MCF 10A (cell line): ENCODE results near the gene MUS81. TPM values are rescaled to one million over a fixed set of nuclear protein-coding genes. Genes with fewer than 3 reads are reported as not detected.

Experiments
- BruUV-seq: library from RNA; stranded (reverse); fragments of 400-500 nt; replicated peaks from 2 replicates; lab custom pipeline; 2021; lab: Mats Ljungman, UMichigan
- CTCF ChIA-PET: fragments of 300-600 bp; sonication (Branson Sonifier 250); formaldehyde crosslinking; extraction: SDS; loops from one replicate; lab custom pipeline; 2021; ENCODE audit warnings: antibody characterized with exemption, inconsistent platforms; lab: Yijun Ruan, JAX
- POLR2A ChIA-PET: fragments of 300-600, 350-650 bp; sonication (Branson Sonifier 250); formaldehyde crosslinking; extraction: SDS; loops from one replicate; lab custom pipeline; 2020; ENCODE audit warnings: antibody characterized with exemption, inconsistent platforms; lab: Yijun Ruan, JAX
- DNase-seq: peaks from one replicate; pipeline ENCODE4 v3.0.0-alpha.2; 2018; ENCODE audit not compliant: unreplicated experiment
- H3K27ac Mint-ChIP-seq: one replicate; pipeline ENCODE4 v1.8.0; 2022; ENCODE audit warnings: mild to moderate bottlenecking, low read depth, mixed read lengths; ENCODE audit not compliant: unreplicated experiment
- H3K27me3 Mint-ChIP-seq: one replicate; pipeline ENCODE4 v1.8.0; 2022; ENCODE audit warnings: mixed read lengths; ENCODE audit not compliant: insufficient read depth, unreplicated experiment
- H3K36me3 Mint-ChIP-seq: one replicate; pipeline ENCODE4 v1.8.0; 2022; ENCODE audit warnings: mild to moderate bottlenecking, moderate library complexity, mixed read lengths; ENCODE audit not compliant: insufficient read depth, unreplicated experiment
- H3K4me1 Mint-ChIP-seq: one replicate; pipeline ENCODE4 v1.8.0; 2022; ENCODE audit warnings: mixed read lengths; ENCODE audit not compliant: insufficient read depth, unreplicated experiment
- H3K4me3 Mint-ChIP-seq: one replicate; pipeline ENCODE4 v1.8.0; 2022; ENCODE audit warnings: mild to moderate bottlenecking, moderate library complexity, mixed read lengths; ENCODE audit not compliant: unreplicated experiment
- H3K9me3 Mint-ChIP-seq: one replicate; pipeline ENCODE4 v1.8.0; 2022; ENCODE audit warnings: mixed read lengths; ENCODE audit not compliant: unreplicated experiment
- CTCF ChIP-seq: fragments of 200-600 bp; IDR thresholded peaks from one replicate; pipeline ENCODE4 v1.8.0; 2022; ENCODE audit warnings: antibody characterized with exemption, mild to moderate bottlenecking; ENCODE audit not compliant: unreplicated experiment
- intact Hi-C: fragments of 100-400 bp; cut with micrococcal nuclease; formaldehyde crosslinking; loops from 2 replicates; pipeline ENCODE4 v1.14.1; 2022
- total RNA-seq: library from RNA; stranded (reverse); gene quantifications from 2 replicates; pipeline ENCODE4 v1.2.3, GENCODE V29; 2022

Gene MUS81
- total RNA-seq, 1 experiment from 2014 or later = 77.6 TPM

- no peak overlapping the region for H3K27ac Mint-ChIP-seq
- CTCF ChIA-PET = interaction anchor here (0.7 to 4.5 kb wide), 5 partner anchors 9 to 506 kb away, joined by 3 to 41 read pairs (median 3); partner anchors contain the start of gene MUS81
- no peak for DNase-seq
- H3K4me3 Mint-ChIP-seq = no peak overlapping the region
- no peaks in the 10 kb centered on the region for H3K27me3 Mint-ChIP-seq
- BruUV-seq = no TSS peak
- intact Hi-C loops = no loop called here
- POLR2A ChIA-PET = interaction anchor here (1.0 to 4.6 kb wide), 5 partner anchors 9 to 285 kb away, joined by 3 to 57 read pairs (median 4); partner anchors contain the start of genes CCDC85B, CFL1, FIBP and MUS81
- H3K9me3 Mint-ChIP-seq = no peaks in the 10 kb centered on the region
- peaks cover 7% of the 10 kb centered on the region for H3K4me1 Mint-ChIP-seq
- H3K36me3 Mint-ChIP-seq = peaks cover 22% of the 10 kb centered on the region
- TF ChIP-seq CTCF = no peak
Measured at GRCh38 chr11:65868907-65869306, 8.7 kb downstream of the MUS81 start.

GRCh38 chr11:65869643-65870306 lies 9.5 kb downstream of the MUS81 start:
- no peak for DNase-seq
- POLR2A ChIA-PET = interaction anchor here (1.2 to 4.6 kb wide), 5 partner anchors 10 to 286 kb away, joined by 3 to 57 read pairs (median 4); partner anchors contain the start of genes CCDC85B, CFL1, FIBP and MUS81
- CTCF ChIA-PET = interaction anchor here (0.8 to 4.5 kb wide), 4 partner anchors 10 to 153 kb away, joined by 3 to 41 read pairs (median 4); partner anchors contain the start of gene MUS81
- intact Hi-C loops = no loop called here
- Mint-ChIP-seq H3K27me3 (no peaks in the 10 kb centered on the region), H3K9me3 (no peaks in the 10 kb centered on the region), H3K4me1 (peaks cover 7% of the 10 kb centered on the region), H3K27ac (no peak overlapping the region), H3K4me3 (no peak overlapping the region), H3K36me3 (peaks cover 20% of the 10 kb centered on the region)
- BruUV-seq = no TSS peak
- TF ChIP-seq CTCF = no peak

GRCh38 chr11:65870307-65870658 lies 10.1 kb downstream of the MUS81 start:
- BruUV-seq = no TSS peak
- DNase-seq = no peak
- POLR2A ChIA-PET = interaction anchor here (1.2 to 4.6 kb wide), 4 partner anchors 11 to 286 kb away, joined by 3 to 57 read pairs (median 15); partner anchors contain the start of genes CCDC85B, CFL1, FIBP and MUS81
- no peak for TF ChIP-seq CTCF
- Mint-ChIP-seq H3K9me3 (no peaks in the 10 kb centered on the region), H3K4me3 (no peak overlapping the region), H3K27me3 (no peaks in the 10 kb centered on the region), H3K4me1 (peaks cover 7% of the 10 kb centered on the region), H3K36me3 (peaks cover 15% of the 10 kb centered on the region), H3K27ac (no peak overlapping the region)
- CTCF ChIA-PET = interaction anchor here (0.8 to 4.5 kb wide), 3 partner anchors 10 to 175 kb away, joined by 3 to 41 read pairs (median 7); partner anchors contain the start of gene MUS81
- intact Hi-C loops = no loop called here
